GM21576 (cell line): ENCODE results near the gene EYS.

ENCODE experiments used
- ATAC-seq: cut with Tn5 transposase; IDR thresholded peaks from one replicate; pipeline ENCODE4 v1.9.1; 2021; ENCODE audit warnings: mild to moderate bottlenecking, moderate library complexity; ENCODE audit not compliant: unreplicated experiment

EYS gene

GRCh38 chr6:65707126-65707826 lies at the start of gene EYS:
EYS (minus strand) TSS chr6:65707226; CDS start chr6:65495410, 211,816 bp downstream.
- ATAC-seq = no peak

GRCh38 chr6:65746302-65746701 lies 39.3 kb upstream of the EYS start:
- ATAC-seq = no peak

GRCh38 chr6:65745614-65746013 lies 38.6 kb upstream of the EYS start:
- ATAC-seq = no peak

GRCh38 chr6:65728879-65729479 lies 22.0 kb upstream of the EYS start:
- ATAC-seq = no peak

- ATAC-seq = no peak
Measured at GRCh38 chr6:65719101-65719500, 12.1 kb upstream of the EYS start.

- no peak for ATAC-seq
Measured at GRCh38 chr6:65711531-65711930, 4.5 kb upstream of the EYS start.

GRCh38 chr6:65709099-65709830 lies 2.2 kb upstream of the EYS start:
- ATAC-seq = no peak

GRCh38 chr6:65708162-65708561 lies 1.1 kb upstream of the EYS start:
- ATAC-seq = no peak

- ATAC-seq = no peak
Measured at GRCh38 chr6:65706436-65706835, 590 bp downstream of the EYS start.

GRCh38 chr6:65701325-65701724 lies 5.7 kb downstream of the EYS start:
- no peak for ATAC-seq

GRCh38 chr6:65700561-65700960 lies 6.5 kb downstream of the EYS start:
- no peak for ATAC-seq

- no peak for ATAC-seq
Measured at GRCh38 chr6:65692109-65692508, 14.9 kb downstream of the EYS start.

- ATAC-seq = no peak
Measured at GRCh38 chr6:65680232-65680631, 26.8 kb downstream of the EYS start.

GRCh38 chr6:65671922-65672321 lies 35.1 kb downstream of the EYS start:
- no peak for ATAC-seq

GRCh38 chr6:65667916-65668656 lies 38.9 kb downstream of the EYS start:
- ATAC-seq = no peak

GRCh38 chr6:65650086-65650485 lies 56.9 kb downstream of the EYS start:
- ATAC-seq = no peak

- ATAC-seq = no peak
Measured at GRCh38 chr6:65649392-65649791, 57.6 kb downstream of the EYS start.

- ATAC-seq = no peak
Measured at GRCh38 chr6:65646544-65646943, 60.5 kb downstream of the EYS start.

GRCh38 chr6:65642776-65643175 lies 64.2 kb downstream of the EYS start:
- ATAC-seq = no peak

- ATAC-seq = no peak
Measured at GRCh38 chr6:65638047-65638831, 68.8 kb downstream of the EYS start.
